Loucy (cell line): Measurements from ENCODE around the gene GNAT2.

Experiments
- H2AFZ ChIP-seq: fragments of 200-600 bp; sonication (generic); 2 replicates; pipeline ENCODE4 v1.6.0; 2016; ENCODE audit warnings: antibody characterized with exemption, mild to moderate bottlenecking, low read length, moderate library complexity
- H3F3A ChIP-seq: fragments of 200-600 bp; 2 replicates; pipeline ENCODE4 v1.6.0; 2016; ENCODE audit warnings: antibody characterized with exemption, low read depth, mild to moderate bottlenecking
- H3K27me3 ChIP-seq: fragments of 200-600 bp; sonication (generic); 2 replicates; pipeline ENCODE4 v1.6.1; 2014; ENCODE audit warnings: low read length, mild to moderate bottlenecking; ENCODE audit not compliant: insufficient read depth, poor library complexity, severe bottlenecking
- H3K36me3 ChIP-seq: fragments of 200-600 bp; sonication (generic); 2 replicates; pipeline ENCODE4 v1.6.1; 2016; ENCODE audit warnings: low read length; ENCODE audit not compliant: insufficient read depth
- H3K4me1 ChIP-seq: fragments of 200-600 bp; sonication (generic); 2 replicates; pipeline ENCODE4 v1.5.1; 2014; ENCODE audit warnings: low read length, mild to moderate bottlenecking; ENCODE audit not compliant: insufficient read depth, poor library complexity, severe bottlenecking
- H3K4me2 ChIP-seq: fragments of 200-600 bp; sonication (generic); 2 replicates; pipeline ENCODE4 v1.6.0; 2014; ENCODE audit warnings: antibody characterized with exemption, low read length, low read depth, mild to moderate bottlenecking; ENCODE audit not compliant: poor library complexity, severe bottlenecking
- H3K4me3 ChIP-seq: fragments of 200-600 bp; sonication (generic); 2 replicates; pipeline ENCODE4 v1.5.1; 2014; ENCODE audit warnings: low read length, mild to moderate bottlenecking, mixed read lengths; ENCODE audit not compliant: poor library complexity, severe bottlenecking
- H3K79me2 ChIP-seq: fragments of 200-600 bp; sonication (generic); 2 replicates; pipeline ENCODE4 v1.6.1; 2014; ENCODE audit warnings: low read length; ENCODE audit not compliant: insufficient read depth
- H3K9ac ChIP-seq: fragments of 200-600 bp; sonication (generic); 2 replicates; pipeline ENCODE4 v1.6.0; 2014; ENCODE audit warnings: mild to moderate bottlenecking, low read depth, low read length, moderate library complexity; ENCODE audit not compliant: poor library complexity, severe bottlenecking
- H3K9me2 ChIP-seq: fragments of 200-600 bp; sonication (generic); replicated peaks from 2 replicates; pipeline ENCODE4 v1.6.1; 2016; ENCODE audit warnings: low read depth, low read length, mixed read lengths
- H3K9me3 ChIP-seq: fragments of 200-600 bp; sonication (generic); 2 replicates; pipeline ENCODE4 v1.6.1; 2014; ENCODE audit warnings: mild to moderate bottlenecking, antibody characterized with exemption, low read length, low read depth; ENCODE audit not compliant: insufficient read depth
- H4K20me1 ChIP-seq: fragments of 200-600 bp; sonication (generic); 2 replicates; pipeline ENCODE4 v1.6.0; 2014; ENCODE audit warnings: antibody characterized with exemption, low read length, mild to moderate bottlenecking; ENCODE audit not compliant: insufficient read depth, poor library complexity, severe bottlenecking
- EZH2phosphoT487 ChIP-seq: fragments of 200-600 bp; IDR thresholded peaks from 2 replicates; pipeline ENCODE4 v1.6.1; 2018; ENCODE audit warnings: antibody characterized with exemption, mild to moderate bottlenecking, moderate library complexity, borderline replicate concordance
- TF ChIP-seq, protein P1 (sequence below): fragments of 200-600 bp; sonication (generic); conservative IDR thresholded peaks from 2 replicates; pipeline ENCODE4 v1.5.1; 2014; ENCODE audit warnings: mild to moderate bottlenecking, antibody characterized with exemption, low read length

Gene GNAT2

DNA sequence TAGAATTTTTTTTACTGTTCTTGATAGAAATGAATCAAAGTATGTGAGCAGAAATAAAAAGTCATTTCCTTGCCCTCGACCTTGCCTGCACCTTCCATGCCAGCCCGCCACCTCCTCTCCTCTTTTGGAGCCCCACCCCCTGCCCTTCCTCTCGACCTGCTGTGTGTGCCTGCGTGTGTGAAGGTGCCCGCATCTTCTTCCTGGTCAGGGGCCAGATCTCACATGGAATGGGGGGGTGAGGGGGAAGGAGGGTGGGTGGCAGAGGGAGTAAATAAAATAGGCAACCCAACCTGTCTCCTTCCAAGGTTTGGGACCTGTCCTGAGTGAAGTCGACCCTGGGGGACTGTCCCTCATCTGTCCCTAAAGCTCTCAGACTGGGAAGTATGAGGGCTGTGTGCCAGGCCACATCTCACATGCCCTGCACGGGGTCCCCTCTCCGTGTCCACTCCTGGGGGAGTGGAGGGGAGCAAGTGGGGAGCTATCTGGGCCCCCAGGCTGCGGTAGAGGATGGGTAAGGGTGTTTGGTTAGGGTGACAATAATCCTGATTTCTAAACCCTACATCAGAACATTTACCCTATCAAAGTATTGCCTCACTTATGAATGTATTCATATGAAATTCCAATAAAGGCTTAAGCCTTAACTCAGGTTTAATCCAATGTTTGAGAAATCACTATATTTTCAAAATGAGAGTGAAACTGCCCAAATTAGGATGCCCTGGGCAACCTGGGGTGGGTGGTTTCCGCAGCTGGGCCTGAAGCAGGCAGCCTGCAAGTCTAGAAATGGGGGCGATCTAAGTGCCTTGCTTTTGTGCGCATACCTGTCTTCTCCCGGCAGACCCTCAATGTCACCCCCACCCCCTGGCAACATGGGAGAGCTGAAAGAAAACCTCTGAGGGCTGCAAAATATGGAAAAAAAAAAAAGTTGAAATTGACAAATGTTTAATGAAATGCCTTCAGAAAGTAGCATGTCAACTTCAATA is 15.6 kb upstream of the GNAT2 start:
- Histone ChIP-seq H3K9me3 (no peaks in the 10 kb centered on the region), H3K79me2 (no peaks in the 10 kb centered on the region), H3K9me2 (no peaks in the 10 kb centered on the region), H3K36me3 (peaks cover 17% of the 10 kb centered on the region; the same call in 1 of the 2 replicates), H3K4me3 (no peak overlapping the region), H2AFZ (no peak overlapping the region), H3K4me2 (no peak overlapping the region), H3K9ac (no peak overlapping the region), H4K20me1 (no peaks in the 10 kb centered on the region), H3F3A (no peaks in the 10 kb centered on the region), H3K4me1 (no peaks in the 10 kb centered on the region), H3K27me3 (no peaks in the 10 kb centered on the region)
- no peak for TF ChIP-seq EZH2phosphoT487

DNA sequence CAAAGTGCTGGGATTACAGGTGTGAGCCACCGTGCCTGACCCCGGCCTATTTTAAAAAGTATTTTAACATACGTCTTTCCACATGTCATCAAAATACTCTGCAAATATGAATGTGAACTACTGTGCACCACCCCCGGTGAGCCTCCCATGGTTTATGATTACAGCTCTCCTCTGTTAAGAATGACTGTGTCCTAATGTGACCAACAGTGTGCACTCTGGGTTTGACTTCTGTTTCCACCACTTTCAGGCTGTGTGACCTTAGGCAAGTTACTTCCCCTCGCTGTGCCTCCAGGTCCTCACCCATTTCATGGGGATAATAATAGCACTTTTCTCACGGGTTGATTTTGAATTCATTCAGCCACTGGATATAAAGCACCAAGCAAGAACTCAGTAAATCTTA is 14.9 kb upstream of the GNAT2 start:
- Histone ChIP-seq H3K4me3 (no peak overlapping the region), H3F3A (no peaks in the 10 kb centered on the region), H3K79me2 (no peaks in the 10 kb centered on the region), H3K27me3 (no peaks in the 10 kb centered on the region), H3K9me2 (no peaks in the 10 kb centered on the region), H4K20me1 (no peaks in the 10 kb centered on the region), H3K9ac (no peak overlapping the region), H3K4me2 (no peak overlapping the region), H3K36me3 (peaks cover 24% of the 10 kb centered on the region; the same call in 1 of the 2 replicates), H2AFZ (no peak overlapping the region), H3K9me3 (no peaks in the 10 kb centered on the region), H3K4me1 (no peaks in the 10 kb centered on the region)
- TF ChIP-seq, protein P1, sequence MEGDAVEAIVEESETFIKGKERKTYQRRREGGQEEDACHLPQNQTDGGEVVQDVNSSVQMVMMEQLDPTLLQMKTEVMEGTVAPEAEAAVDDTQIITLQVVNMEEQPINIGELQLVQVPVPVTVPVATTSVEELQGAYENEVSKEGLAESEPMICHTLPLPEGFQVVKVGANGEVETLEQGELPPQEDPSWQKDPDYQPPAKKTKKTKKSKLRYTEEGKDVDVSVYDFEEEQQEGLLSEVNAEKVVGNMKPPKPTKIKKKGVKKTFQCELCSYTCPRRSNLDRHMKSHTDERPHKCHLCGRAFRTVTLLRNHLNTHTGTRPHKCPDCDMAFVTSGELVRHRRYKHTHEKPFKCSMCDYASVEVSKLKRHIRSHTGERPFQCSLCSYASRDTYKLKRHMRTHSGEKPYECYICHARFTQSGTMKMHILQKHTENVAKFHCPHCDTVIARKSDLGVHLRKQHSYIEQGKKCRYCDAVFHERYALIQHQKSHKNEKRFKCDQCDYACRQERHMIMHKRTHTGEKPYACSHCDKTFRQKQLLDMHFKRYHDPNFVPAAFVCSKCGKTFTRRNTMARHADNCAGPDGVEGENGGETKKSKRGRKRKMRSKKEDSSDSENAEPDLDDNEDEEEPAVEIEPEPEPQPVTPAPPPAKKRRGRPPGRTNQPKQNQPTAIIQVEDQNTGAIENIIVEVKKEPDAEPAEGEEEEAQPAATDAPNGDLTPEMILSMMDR = no peak
- TF ChIP-seq EZH2phosphoT487 = no peak

GRCh38 chr1:109632671-109633346 is 13.4 kb upstream of the GNAT2 start:
- TF ChIP-seq, protein P1 = no peak
- no peak for TF ChIP-seq EZH2phosphoT487
- Histone ChIP-seq H3K36me3 (peaks cover 39% of the 10 kb centered on the region; the same call in 1 of the 2 replicates), H3K79me2 (no peaks in the 10 kb centered on the region)

More at GRCh38 chr1:109632671-109633346, 13.4 kb upstream of the GNAT2 start:
- Histone ChIP-seq H3K4me3 (no peak overlapping the region), H3K27me3 (no peaks in the 10 kb centered on the region), H4K20me1 (no peaks in the 10 kb centered on the region), H3F3A (no peaks in the 10 kb centered on the region), H3K4me1 (no peaks in the 10 kb centered on the region), H3K9me2 (no peaks in the 10 kb centered on the region), H3K4me2 (no peak overlapping the region), H3K9ac (no peak overlapping the region), H3K9me3 (no peaks in the 10 kb centered on the region), H2AFZ (no peak overlapping the region)
